Stomach (tissue), 4 donors: Measurements from ENCODE around the gene GLB1L2.

Experiments used
- EP300 ChIP-seq: sonication (generic); formaldehyde crosslinking; IDR thresholded peaks from one replicate; pipeline ENCODE4 v1.6.1; 2017; ENCODE audit warnings: antibody characterized with exemption
- POLR2A ChIP-seq, 4 donors: fragments of 450-650 bp; IDR thresholded peaks; one replicate each; pipeline ENCODE4 v1.6.1; 2016; ENCODE audit warnings: antibody characterized with exemption in 4 of 4, control low read depth in 2 of 4, mild to moderate bottlenecking in 1 of 4, moderate library complexity in 1 of 4

DNA sequence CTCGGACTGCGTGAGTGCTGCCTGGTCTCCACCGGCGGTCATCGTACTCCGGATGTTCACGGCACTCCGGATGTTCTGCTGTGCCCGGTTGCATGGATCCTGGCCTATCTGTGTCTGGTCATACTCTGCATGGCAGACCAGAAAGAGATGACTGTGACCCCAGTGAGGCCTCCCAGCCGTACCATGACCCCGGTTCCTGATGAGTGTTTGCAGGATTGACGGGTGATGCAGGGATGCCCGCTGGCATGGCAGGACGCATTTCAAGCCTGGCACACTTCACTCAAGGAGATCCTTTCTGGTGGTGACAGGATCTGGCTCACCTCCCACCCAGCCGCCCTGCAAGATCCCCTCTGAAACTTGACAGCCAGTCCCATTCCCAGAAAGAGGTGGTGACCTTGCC is 6.3 kb downstream of the GLB1L2 start:
- TF ChIP-seq POLR2A (IDR thresholded peaks at IDR 0.05) (no peak), EP300 (no peak)
